T-helper 2 cell treated with Interferon-gamma antibody and Interleukin-4, amounts not matched to agents 5 μg/mL and 100 μg/mL, for 36 hours (primary cell): ENCODE measurements around the gene KIAA1958.
A peak's percentile ranks its signal among the peaks of the same experiment; 100 is the strongest.
"Not testable (repeated sequence)": the region's sequence is repeated elsewhere in the genome, so short reads cannot be mapped to it uniquely, and the experiment has no call there.

ENCODE experiments used
- DNase-seq: peaks from one replicate; pipeline ENCODE4 v3.0.0; 2021; ENCODE audit warnings: low spot score
- H3K27ac Mint-ChIP-seq: one replicate; pipeline ENCODE4 v1.8.0; 2021; ENCODE audit warnings: mild to moderate bottlenecking, mixed read lengths
- H3K27me3 Mint-ChIP-seq: one replicate; pipeline ENCODE4 v1.8.0; 2021; ENCODE audit warnings: low read depth, mixed read lengths
- H3K36me3 Mint-ChIP-seq: one replicate; pipeline ENCODE4 v1.8.0; 2021; ENCODE audit warnings: low read depth, mixed read lengths
- H3K4me1 Mint-ChIP-seq: one replicate; pipeline ENCODE4 v1.8.0; 2021; ENCODE audit warnings: low read depth, mixed read lengths
- H3K4me3 Mint-ChIP-seq: one replicate; pipeline ENCODE4 v1.8.0; 2022; ENCODE audit warnings: mild to moderate bottlenecking, moderate library complexity, mixed read lengths
- H3K9me3 Mint-ChIP-seq: one replicate; pipeline ENCODE4 v1.8.0; 2021; ENCODE audit warnings: mixed read lengths

KIAA1958 gene

DNA sequence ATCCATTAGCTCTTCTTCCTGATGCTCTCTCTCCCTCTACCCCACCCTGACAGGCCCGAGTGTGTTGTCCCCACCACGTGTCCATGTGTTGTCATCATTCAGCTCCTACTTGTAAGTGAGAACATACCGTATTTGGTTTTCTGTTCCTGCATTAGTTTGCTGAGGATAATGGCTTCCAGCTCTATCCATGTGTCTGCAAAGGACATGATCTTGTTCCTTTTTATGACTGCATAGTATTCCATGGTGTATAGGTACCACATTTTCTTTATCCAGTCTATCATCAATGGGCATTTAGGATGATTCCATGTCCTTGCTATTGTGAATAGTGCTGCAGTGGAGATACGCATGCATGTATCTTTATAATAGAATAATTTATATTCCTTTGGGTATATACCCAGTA is 186.6 kb downstream of the KIAA1958 start:
- peaks cover 12% of the 10 kb centered on the region for H3K9me3 Mint-ChIP-seq
- not testable (repeated sequence) for H3K27me3 Mint-ChIP-seq, H3K27ac Mint-ChIP-seq, H3K4me3 Mint-ChIP-seq, H3K36me3 Mint-ChIP-seq, H3K4me1 Mint-ChIP-seq, DNase-seq

GRCh38 chr9:112677040-112677439 is 190.4 kb downstream of the KIAA1958 start:
- H3K36me3 Mint-ChIP-seq = peaks cover 3% of the 10 kb centered on the region
- H3K4me1 Mint-ChIP-seq = no peaks in the 10 kb centered on the region
- H3K27me3 Mint-ChIP-seq = no peaks in the 10 kb centered on the region
- H3K9me3 Mint-ChIP-seq = peaks cover 19% of the 10 kb centered on the region
- DNase-seq = no peak
- H3K27ac Mint-ChIP-seq = no peak overlapping the region
- H3K4me3 Mint-ChIP-seq = no peak overlapping the region

DNA sequence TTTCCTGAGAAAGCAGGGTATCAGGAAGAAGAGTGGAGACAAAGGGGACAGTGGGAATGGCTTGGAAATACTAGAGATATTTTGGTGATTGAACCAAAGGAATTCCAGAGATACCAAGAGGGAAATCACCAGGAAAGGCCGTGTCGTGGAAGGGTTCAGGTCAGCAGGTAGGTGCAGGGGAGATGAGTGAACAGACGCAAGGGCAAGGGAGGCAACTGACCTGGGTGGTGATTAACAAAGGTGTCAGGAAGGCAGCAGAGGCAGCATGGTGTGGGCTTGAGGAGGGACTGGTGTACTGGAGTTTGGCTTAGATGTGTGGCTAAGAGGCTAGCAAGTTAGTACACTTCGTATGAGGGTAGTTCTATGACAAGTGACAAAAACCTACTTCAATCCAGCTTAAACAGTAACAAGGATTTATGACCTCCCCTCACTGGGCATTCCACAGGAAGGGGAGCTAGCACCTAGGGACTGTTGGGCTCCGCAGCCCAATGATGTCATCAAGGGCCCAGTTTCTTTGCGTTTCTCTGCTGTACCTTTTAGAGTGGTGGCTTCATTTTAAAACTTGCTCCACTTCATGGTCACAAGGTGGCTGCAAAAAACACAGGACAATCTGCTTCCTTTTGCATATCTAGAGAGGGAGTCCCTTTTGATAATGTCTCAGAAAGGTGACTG is 194.2 kb downstream of the KIAA1958 start:
- Mint-ChIP-seq H3K36me3 (peaks cover 11% of the 10 kb centered on the region), H3K4me3 (no peak overlapping the region), H3K27ac (no peak overlapping the region), H3K27me3 (no peaks in the 10 kb centered on the region), H3K4me1 (peaks cover 4% of the 10 kb centered on the region), H3K9me3 (peaks cover 19% of the 10 kb centered on the region)
- DNase-seq = no peak

DNA sequence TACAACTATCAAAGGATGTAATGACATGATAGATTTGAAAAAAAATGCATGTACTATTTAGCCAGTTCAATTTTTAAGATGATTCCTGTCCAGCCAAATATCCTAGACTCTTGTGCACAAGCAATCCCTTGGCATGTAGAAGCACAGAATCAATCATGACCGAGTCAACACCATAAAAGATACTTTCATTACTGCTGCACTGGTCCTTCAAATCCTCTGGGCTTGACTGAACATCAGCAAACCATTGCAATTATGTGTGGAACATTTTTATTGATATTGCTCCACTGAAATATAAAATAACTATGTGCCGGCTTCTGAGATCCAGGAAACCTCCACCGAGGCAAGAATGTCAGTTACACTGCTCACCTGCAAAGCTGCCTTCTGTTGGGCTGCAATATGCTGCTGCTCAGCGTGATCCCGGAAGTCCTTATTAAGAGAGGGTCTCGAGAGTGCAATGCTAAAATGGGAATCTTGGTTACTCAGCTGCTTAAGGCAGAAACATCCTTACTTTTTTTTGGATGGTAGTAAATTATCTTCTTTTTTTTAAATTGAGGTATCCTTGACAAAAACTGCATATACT is 202.6 kb downstream of the KIAA1958 start:
- H3K36me3 Mint-ChIP-seq = peaks cover 49% of the 10 kb centered on the region
- H3K4me3 Mint-ChIP-seq = no peak overlapping the region
- H3K9me3 Mint-ChIP-seq = no peaks in the 10 kb centered on the region
- H3K27me3 Mint-ChIP-seq = no peaks in the 10 kb centered on the region
- no peak for DNase-seq
- H3K27ac Mint-ChIP-seq = no peak overlapping the region
- peaks cover 10% of the 10 kb centered on the region for H3K4me1 Mint-ChIP-seq

DNA sequence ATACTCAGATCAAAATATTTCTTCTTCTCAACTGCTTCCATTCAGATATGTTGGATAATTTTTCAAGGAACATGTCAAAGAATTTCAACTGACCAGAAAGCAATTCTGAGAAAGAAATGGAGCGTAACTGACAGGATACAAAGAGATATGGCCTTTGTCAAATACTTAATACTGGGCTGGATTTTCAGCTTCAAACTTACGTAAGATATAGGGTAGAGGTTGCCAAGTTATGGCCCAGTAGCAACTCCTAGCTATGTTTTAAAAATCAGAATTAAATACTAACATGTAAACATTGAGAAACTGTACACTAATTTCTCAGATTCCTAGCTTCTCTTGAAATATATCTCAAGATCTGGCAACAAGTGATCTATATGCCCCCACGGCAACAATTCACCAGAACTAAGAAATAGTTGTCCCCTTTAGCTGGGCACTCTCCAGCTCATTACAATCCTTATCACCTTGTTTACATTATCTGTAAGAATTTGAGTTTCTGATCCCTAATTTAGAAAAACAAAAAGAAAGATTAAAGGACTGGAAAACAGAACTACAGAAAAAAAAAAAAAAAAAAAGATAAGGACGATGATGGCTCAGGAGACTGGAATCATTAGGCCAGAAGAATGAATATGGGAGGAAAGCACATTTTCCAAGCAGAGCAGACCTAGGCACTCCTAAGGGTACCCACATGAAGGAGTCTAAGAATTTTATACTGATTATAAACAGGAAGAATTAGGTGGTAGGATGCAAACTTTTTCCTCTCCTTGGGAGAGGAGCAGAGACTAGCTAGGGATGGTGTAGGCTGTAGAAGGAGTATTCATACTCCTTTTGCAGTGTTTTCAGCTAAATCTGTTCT is 208.3 kb downstream of the KIAA1958 start:
- H3K9me3 Mint-ChIP-seq = no peaks in the 10 kb centered on the region
- H3K27ac Mint-ChIP-seq = no peak overlapping the region
- H3K4me1 Mint-ChIP-seq = peaks cover 17% of the 10 kb centered on the region
- DNase-seq = no peak
- H3K36me3 Mint-ChIP-seq = peaks cover 44% of the 10 kb centered on the region
- no peaks in the 10 kb centered on the region for H3K27me3 Mint-ChIP-seq
- no peak overlapping the region for H3K4me3 Mint-ChIP-seq

DNA sequence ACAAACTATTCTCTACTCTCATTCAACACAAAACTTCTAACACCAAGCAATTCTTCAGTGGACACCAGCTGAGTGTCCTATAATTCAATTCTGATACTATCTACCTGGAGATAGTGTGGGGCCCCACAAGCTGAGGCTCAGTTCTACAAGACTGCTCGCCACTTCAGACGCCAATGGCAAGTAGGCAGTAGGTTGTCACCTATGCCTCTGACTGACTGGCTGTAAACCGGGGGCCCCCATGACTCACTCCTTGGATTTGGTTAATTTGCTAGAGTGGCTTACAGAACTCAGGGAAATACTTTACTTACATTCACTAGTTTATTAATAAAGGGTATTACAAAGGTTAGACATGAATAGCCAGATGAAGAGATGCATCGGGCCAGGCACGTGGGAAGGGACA is 209.8 kb downstream of the KIAA1958 start:
- Mint-ChIP-seq H3K4me3 (no peak overlapping the region), H3K4me1 (peaks cover 15% of the 10 kb centered on the region), H3K36me3 (peaks cover 44% of the 10 kb centered on the region), H3K9me3 (no peaks in the 10 kb centered on the region), H3K27me3 (no peaks in the 10 kb centered on the region), H3K27ac (no peak overlapping the region)
- no peak for DNase-seq

- no peak overlapping the region for H3K27ac Mint-ChIP-seq
Measured at GRCh38 chr9:112699230-112699629, 212.6 kb downstream of the KIAA1958 start.

GRCh38 chr9:112700085-112700484 is 213.5 kb downstream of the KIAA1958 start:
- no peak for DNase-seq
- Mint-ChIP-seq H3K27me3 (no peaks in the 10 kb centered on the region), H3K4me1 (peaks cover 11% of the 10 kb centered on the region), H3K27ac (no peak overlapping the region), H3K36me3 (peaks cover 28% of the 10 kb centered on the region), H3K9me3 (no peaks in the 10 kb centered on the region), H3K4me3 (no peak overlapping the region)

More at GRCh38 chr9:112699230-112699629, 212.6 kb downstream of the KIAA1958 start:
- Mint-ChIP-seq H3K4me1 (peaks cover 11% of the 10 kb centered on the region), H3K4me3 (no peak overlapping the region), H3K27me3 (no peaks in the 10 kb centered on the region), H3K9me3 (no peaks in the 10 kb centered on the region), H3K36me3 (peaks cover 31% of the 10 kb centered on the region)
- DNase-seq = no peak

DNA sequence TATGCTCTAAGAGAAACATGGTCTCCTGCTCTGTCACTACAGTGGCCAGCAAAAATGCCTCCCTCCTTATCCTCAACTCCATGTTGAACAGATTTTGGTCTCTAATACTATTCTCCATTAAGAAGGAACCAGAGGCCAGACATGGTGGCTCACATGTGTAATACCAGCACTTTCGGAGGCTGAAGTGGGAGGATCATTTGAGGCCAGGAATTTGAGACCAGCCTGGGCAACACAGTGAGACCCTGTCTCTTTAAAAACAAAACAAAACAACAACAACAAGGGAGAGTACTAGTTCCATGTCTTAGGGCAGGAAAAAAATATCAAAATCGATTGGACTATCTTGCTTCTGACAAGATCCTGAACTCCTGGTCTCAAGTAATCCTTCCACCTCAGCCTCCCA is 216.7 kb downstream of the KIAA1958 start:
- no peak for DNase-seq
- peaks cover 25% of the 10 kb centered on the region for H3K36me3 Mint-ChIP-seq
- H3K27me3 Mint-ChIP-seq = no peaks in the 10 kb centered on the region
- no peaks in the 10 kb centered on the region for H3K9me3 Mint-ChIP-seq
- H3K4me1 Mint-ChIP-seq = peaks cover 20% of the 10 kb centered on the region
- H3K4me3 Mint-ChIP-seq = no peak overlapping the region
- no peak overlapping the region for H3K27ac Mint-ChIP-seq

- DNase-seq = no peak
- Mint-ChIP-seq H3K27ac (no peak overlapping the region), H3K4me1 (peaks cover 16% of the 10 kb centered on the region), H3K9me3 (no peaks in the 10 kb centered on the region), H3K36me3 (peaks cover 22% of the 10 kb centered on the region), H3K27me3 (no peaks in the 10 kb centered on the region), H3K4me3 (no peak overlapping the region)
Measured at GRCh38 chr9:112705768-112706427, 219.3 kb downstream of the KIAA1958 start.

GRCh38 chr9:112711050-112711689 is 224.5 kb downstream of the KIAA1958 start:
- Mint-ChIP-seq H3K9me3 (peaks cover 5% of the 10 kb centered on the region), H3K36me3 (peaks cover 37% of the 10 kb centered on the region), H3K4me3 (no peak overlapping the region), H3K4me1 (peaks cover 17% of the 10 kb centered on the region), H3K27ac (no peak overlapping the region), H3K27me3 (no peaks in the 10 kb centered on the region)
- DNase-seq = no peak

DNA sequence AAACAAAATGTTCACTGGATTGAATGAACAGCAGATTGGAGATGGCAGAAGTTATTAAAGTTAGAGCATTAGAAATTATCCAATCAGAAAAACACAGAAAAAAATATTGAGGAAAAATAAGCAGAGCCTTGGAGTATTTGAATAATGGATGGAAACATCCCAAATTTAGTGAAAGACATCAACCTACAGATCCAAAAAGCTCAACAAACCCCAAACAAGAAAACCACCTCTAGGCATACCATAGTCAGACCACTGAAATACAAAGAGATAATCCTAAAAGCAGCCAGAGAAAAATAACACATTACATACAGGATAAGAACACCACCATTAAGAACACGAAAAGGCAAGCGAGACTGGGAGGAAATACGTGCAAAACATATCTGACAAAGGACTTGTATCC is 226.1 kb downstream of the KIAA1958 start:
- Mint-ChIP-seq H3K36me3 (peaks cover 37% of the 10 kb centered on the region), H3K4me1 (peaks cover 22% of the 10 kb centered on the region), H3K27ac (no peak overlapping the region), H3K4me3 (no peak overlapping the region), H3K9me3 (peaks cover 5% of the 10 kb centered on the region), H3K27me3 (no peaks in the 10 kb centered on the region)
- DNase-seq = no peak

DNA sequence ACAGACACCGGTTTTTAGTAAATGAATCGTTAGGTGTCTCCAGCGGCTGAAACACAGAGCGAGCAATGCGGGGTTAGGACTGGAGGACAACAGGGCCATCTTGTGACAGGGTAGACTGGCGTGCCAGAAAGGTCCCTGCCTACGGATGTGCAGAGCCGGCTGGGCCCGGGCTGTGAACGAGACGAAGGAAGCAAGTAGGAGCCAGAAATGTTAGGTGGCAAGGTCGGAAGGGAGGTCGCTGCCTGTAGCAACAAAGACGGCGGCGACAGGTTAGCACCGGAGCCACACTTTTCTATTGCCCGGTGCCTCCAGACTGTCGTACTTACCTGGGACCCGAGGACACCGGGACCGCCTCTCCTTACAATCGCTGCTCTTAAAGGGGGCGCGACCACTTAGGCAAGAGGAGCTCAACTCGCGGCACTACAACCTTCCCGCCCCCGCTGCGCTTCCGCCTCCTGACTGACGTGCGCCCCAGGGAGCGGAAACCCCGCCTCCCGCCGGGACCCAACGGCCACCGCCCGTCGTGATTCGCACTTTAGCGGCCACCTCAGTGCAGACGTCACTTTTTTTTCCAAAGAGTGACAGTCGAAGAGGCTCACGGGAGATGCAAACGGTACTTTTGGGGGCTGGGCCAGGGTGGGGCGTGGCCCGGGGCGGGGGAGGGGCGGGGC is 231.2 kb downstream of the KIAA1958 start, which contains the start of gene INIP:
Gene INIP, minus strand, starts transcription at position 457 of the 671 bp plus-strand sequence. CDS start 1,632 bp downstream, outside the sequence.
- peak within 1 kb of the TSS; percentile 93 for H3K4me3 Mint-ChIP-seq
- H3K36me3 Mint-ChIP-seq = peaks cover 13% of the 10 kb centered on the region
- no peaks in the 10 kb centered on the region for H3K27me3 Mint-ChIP-seq
- peaks cover 2% of the 10 kb centered on the region for H3K9me3 Mint-ChIP-seq
- peak within 1 kb of the TSS; percentile 99 for H3K27ac Mint-ChIP-seq
- peaks cover 22% of the 10 kb centered on the region for H3K4me1 Mint-ChIP-seq
- peak; percentile 98 for DNase-seq
